ENCODE results near the gene NPY5R. TPM values are rescaled to one million over a fixed set of nuclear protein-coding genes. Genes with fewer than 3 reads are reported as not detected.

NPY5R gene
- total RNA-seq, 1 donor: not detected

- TF ChIP-seq CTCF (IDR thresholded peaks at IDR 0.05; ENCODE audit: insufficient read depth, low read length): no peak
- no peak overlapping the region for H3K4me3 ChIP-seq (ENCODE audit: low read depth, low read length)
- DNase-seq (ENCODE audit: low read depth): peak; percentile 24
Measured at GRCh38 chr4:163395055-163395454, 51.4 kb downstream of the NPY5R start.

GRCh38 chr4:163395758-163396157, 52.1 kb downstream of the NPY5R start:
- DNase-seq (ENCODE audit: low read depth): no peak
- H3K4me3 ChIP-seq (ENCODE audit: low read depth, low read length): peak overlapping the region; percentile 3

GRCh38 chr4:163398238-163398637, 54.5 kb downstream of the NPY5R start:
- no peak for DNase-seq (ENCODE audit: low read depth)
- no peak overlapping the region for H3K4me3 ChIP-seq (ENCODE audit: low read depth, low read length)
- TF ChIP-seq CTCF (IDR thresholded peaks at IDR 0.05; ENCODE audit: insufficient read depth, low read length): no peak

More at GRCh38 chr4:163395758-163396157, 52.1 kb downstream of the NPY5R start:
- TF ChIP-seq CTCF (IDR thresholded peaks at IDR 0.05; ENCODE audit: insufficient read depth, low read length): no peak

- no peak overlapping the region for H3K4me3 ChIP-seq (ENCODE audit: low read depth, low read length)
- DNase-seq (ENCODE audit: low read depth): no peak
- TF ChIP-seq CTCF (IDR thresholded peaks at IDR 0.05; ENCODE audit: insufficient read depth, low read length): no peak
Measured at GRCh38 chr4:163400911-163401310, 57.2 kb downstream of the NPY5R start.

Other genes with a start within 250 kb of the NPY5R start
- gene NAF1, start 177.0 kb upstream of the NPY5R start, total RNA-seq (ENCODE audit: low replicate concordance): 8.7 and 15.8 TPM in 2 replicates
- gene NPY1R, start 11.3 kb upstream of the NPY5R start, total RNA-seq (ENCODE audit: low replicate concordance): 0.09 and 1.1 TPM in 2 replicates
- not detected in 2 replicates for gene TKTL2, start 129.9 kb downstream of the NPY5R start, total RNA-seq (ENCODE audit: low replicate concordance)
- gene TMA16, start 150.8 kb downstream of the NPY5R start, total RNA-seq (ENCODE audit: low replicate concordance): 23.1 and 40.2 TPM in 2 replicates

Measured in fibroblast of the aortic adventitia (primary cell).